BLaER1 treated with 17β-estradiol and CSF1 and Interleukin-3, amounts not matched to agents 10 nM and 100 nM (cell line): ENCODE measurements around the gene BCAS4.

Experiments used
- H3K27ac ChIP-seq, 11 experiments: shearing (Covaris generic); formaldehyde crosslinking; 2 replicates each; pipeline ENCODE4 v1.8.1; 2022
- H3K27me3 ChIP-seq, 11 experiments: shearing (Covaris generic); formaldehyde crosslinking; 2 replicates each; pipeline ENCODE4 v1.8.1; 2022
- H3K36me3 ChIP-seq, 11 experiments: shearing (Covaris generic); formaldehyde crosslinking; 2 replicates each; pipeline ENCODE4 v1.8.1; 2022
- H3K4me1 ChIP-seq, 10 experiments: shearing (Covaris generic); formaldehyde crosslinking; 2 replicates each; pipeline ENCODE4 v1.8.1; 2022
- H3K4me2 ChIP-seq, 11 experiments: shearing (Covaris generic); formaldehyde crosslinking; 2 replicates each; pipeline ENCODE4 v1.8.1; 2022
- H3K4me3 ChIP-seq, 10 experiments: shearing (Covaris generic); formaldehyde crosslinking; 2 replicates each; pipeline ENCODE4 v1.8.1; 2022
- H3K9ac ChIP-seq, 11 experiments: shearing (Covaris generic); formaldehyde crosslinking; 2 replicates each; pipeline ENCODE4 v1.8.1; 2022
- H3K9me3 ChIP-seq, 11 experiments: shearing (Covaris generic); formaldehyde crosslinking; replicated peaks in 1 of 11; 2 replicates each; pipeline ENCODE4 v1.8.1; 2022
- H4K20me1 ChIP-seq, 11 experiments: shearing (Covaris generic); formaldehyde crosslinking; 2 replicates each; pipeline ENCODE4 v1.8.1; 2022
- Cebpa-rat ChIP-seq, 11 experiments: shearing (Covaris generic); IDR thresholded peaks; 2 replicates each; pipeline ENCODE4 v1.8.1; 2022

BCAS4 gene

GRCh38 chr20:50900261-50900660 lies 105.4 kb downstream of the BCAS4 start:
- no peak for TF ChIP-seq Cebpa-rat (IDR thresholded peaks at IDR 0.05)
- Histone ChIP-seq H3K4me3 (no peak overlapping the region), H3K27me3 (no peaks in the 10 kb centered on the region), H3K4me1 (peaks cover 0 to 15% (median 0%) of the 10 kb centered on the region in 10 experiments; a peak in 3 of 20 replicates), H3K9me3 (no peaks in the 10 kb centered on the region), H3K27ac (no peak overlapping the region), H4K20me1 (peaks cover 88 to 100% (median 100%) of the 10 kb centered on the region in 11 experiments), H3K9ac (no peak overlapping the region), H3K36me3 (peaks cover 84 to 100% (median 97%) of the 10 kb centered on the region in 11 experiments), H3K4me2 (no peak overlapping the region)

- Histone ChIP-seq H3K9ac (no peak overlapping the region), H4K20me1 (peaks cover 88 to 100% (median 100%) of the 10 kb centered on the region in 11 experiments), H3K9me3 (no peaks in the 10 kb centered on the region), H3K27ac (no peak overlapping the region), H3K4me2 (no peak overlapping the region), H3K4me1 (peaks cover 0 to 20% (median 0%) of the 10 kb centered on the region in 10 experiments; a peak in 3 of 20 replicates), H3K36me3 (peaks cover 84 to 99% (median 91%) of the 10 kb centered on the region in 11 experiments), H3K4me3 (no peak overlapping the region), H3K27me3 (no peaks in the 10 kb centered on the region)
- no peak for TF ChIP-seq Cebpa-rat (IDR thresholded peaks at IDR 0.05)
Measured at GRCh38 chr20:50901301-50901700, 106.4 kb downstream of the BCAS4 start.

- Histone ChIP-seq H4K20me1 (peaks cover 90 to 100% (median 100%) of the 10 kb centered on the region in 11 experiments), H3K9me3 (no peaks in the 10 kb centered on the region), H3K36me3 (peaks cover 63 to 99% (median 85%) of the 10 kb centered on the region in 11 experiments), H3K9ac (no peak overlapping the region), H3K27ac (peak overlapping the region in 1 of 11 experiments; percentile 14; a peak in 1 of 22 replicates), H3K27me3 (no peaks in the 10 kb centered on the region), H3K4me2 (no peak overlapping the region), H3K4me1 (peaks cover 0 to 24% (median 0%) of the 10 kb centered on the region in 10 experiments; a peak in 4 of 20 replicates), H3K4me3 (no peak overlapping the region)
- no peak for TF ChIP-seq Cebpa-rat (IDR thresholded peaks at IDR 0.05)
Measured at GRCh38 chr20:50903353-50904051, 108.6 kb downstream of the BCAS4 start.

GRCh38 chr20:50904067-50904570 lies 109.3 kb downstream of the BCAS4 start:
- Histone ChIP-seq H3K9ac (no peak overlapping the region), H3K4me3 (no peak overlapping the region), H3K4me2 (no peak overlapping the region), H3K27ac (no peak overlapping the region), H3K9me3 (no peaks in the 10 kb centered on the region), H3K36me3 (peaks cover 57 to 99% (median 85%) of the 10 kb centered on the region in 11 experiments), H4K20me1 (peaks cover 90 to 100% (median 100%) of the 10 kb centered on the region in 11 experiments), H3K4me1 (peaks cover 0 to 24% (median 3%) of the 10 kb centered on the region in 10 experiments; a peak in 5 of 20 replicates), H3K27me3 (no peaks in the 10 kb centered on the region)
- no peak for TF ChIP-seq Cebpa-rat (IDR thresholded peaks at IDR 0.05)

GRCh38 chr20:50909413-50909812 lies 114.6 kb downstream of the BCAS4 start:
- H3K4me1 ChIP-seq = peaks cover 4 to 42% (median 20%) of the 10 kb centered on the region in 10 experiments; a peak in 17 of 20 replicates
- H3K27me3 ChIP-seq = no peaks in the 10 kb centered on the region
- H3K36me3 ChIP-seq = peaks cover 14 to 99% (median 81%) of the 10 kb centered on the region in 11 experiments; a peak in 21 of 22 replicates
- H4K20me1 ChIP-seq = peaks cover 100% of the 10 kb centered on the region in 11 experiments
- H3K9ac ChIP-seq = no peak overlapping the region
- no peak overlapping the region for H3K27ac ChIP-seq
- H3K4me2 ChIP-seq = no peak overlapping the region
- TF ChIP-seq Cebpa-rat (IDR thresholded peaks at IDR 0.05) = no peak
- no peak overlapping the region for H3K4me3 ChIP-seq
- H3K9me3 ChIP-seq = no peaks in the 10 kb centered on the region

- H3K9me3 ChIP-seq = no peaks in the 10 kb centered on the region
- peaks cover 100% of the 10 kb centered on the region in 11 experiments for H4K20me1 ChIP-seq
- H3K27ac ChIP-seq = no peak overlapping the region
- H3K36me3 ChIP-seq = peaks cover 11 to 98% (median 76%) of the 10 kb centered on the region in 11 experiments; a peak in 21 of 22 replicates
- 0 out of 22 replicates have a peak overlapping the region, but pooled peaks of 1 of the 11 experiments have one; percentile 3 for H3K4me2 ChIP-seq
- no peak overlapping the region for H3K4me3 ChIP-seq
- no peaks in the 10 kb centered on the region for H3K27me3 ChIP-seq
- peaks cover 11 to 59% (median 29%) of the 10 kb centered on the region in 10 experiments; a peak in 18 of 20 replicates for H3K4me1 ChIP-seq
- no peak overlapping the region for H3K9ac ChIP-seq
- no peak for TF ChIP-seq Cebpa-rat (IDR thresholded peaks at IDR 0.05)
Measured at GRCh38 chr20:50911030-50911429, 116.2 kb downstream of the BCAS4 start.

- Histone ChIP-seq H3K36me3 (peaks cover 8 to 98% (median 75%) of the 10 kb centered on the region in 11 experiments; a peak in 21 of 22 replicates), H4K20me1 (peaks cover 100% of the 10 kb centered on the region in 11 experiments), H3K4me1 (peaks cover 18 to 65% (median 36%) of the 10 kb centered on the region in 10 experiments), H3K27ac (no peak overlapping the region), H3K9ac (no peak overlapping the region), H3K9me3 (no peaks in the 10 kb centered on the region), H3K27me3 (no peaks in the 10 kb centered on the region), H3K4me3 (no peak overlapping the region), H3K4me2 (no peak overlapping the region)
- TF ChIP-seq Cebpa-rat (IDR thresholded peaks at IDR 0.05) = no peak
Measured at GRCh38 chr20:50911716-50912115, 116.9 kb downstream of the BCAS4 start.

- H3K27me3 ChIP-seq = no peaks in the 10 kb centered on the region
- H3K9me3 ChIP-seq = no peaks in the 10 kb centered on the region
- no peak overlapping the region for H3K4me3 ChIP-seq
- H3K36me3 ChIP-seq = peaks cover 14 to 92% (median 70%) of the 10 kb centered on the region in 11 experiments; a peak in 21 of 22 replicates
- 0 out of 22 replicates have a peak overlapping the region, but pooled peaks of 1 of the 11 experiments have one; percentile 12 for H3K27ac ChIP-seq
- peak overlapping the region in 7 of 11 experiments; percentile 1 to 36 (median 13); a peak in 5 of 22 replicates for H3K4me2 ChIP-seq
- TF ChIP-seq Cebpa-rat (IDR thresholded peaks at IDR 0.05) = no peak
- peaks cover 37 to 86% (median 56%) of the 10 kb centered on the region in 10 experiments for H3K4me1 ChIP-seq
- H3K9ac ChIP-seq = 0 out of 22 replicates have a peak overlapping the region, but pooled peaks of 1 of the 11 experiments have one; percentile 5
- H4K20me1 ChIP-seq = peaks cover 100% of the 10 kb centered on the region in 11 experiments
Measured at GRCh38 chr20:50913690-50914375, 119.0 kb downstream of the BCAS4 start.
